Measurements from ENCODE around the gene SQSTM1.
"Not testable (repeated sequence)": the region's sequence is repeated elsewhere in the genome, so short reads cannot be mapped to it uniquely, and the experiment has no call there.

The SQSTM1 gene

DNA sequence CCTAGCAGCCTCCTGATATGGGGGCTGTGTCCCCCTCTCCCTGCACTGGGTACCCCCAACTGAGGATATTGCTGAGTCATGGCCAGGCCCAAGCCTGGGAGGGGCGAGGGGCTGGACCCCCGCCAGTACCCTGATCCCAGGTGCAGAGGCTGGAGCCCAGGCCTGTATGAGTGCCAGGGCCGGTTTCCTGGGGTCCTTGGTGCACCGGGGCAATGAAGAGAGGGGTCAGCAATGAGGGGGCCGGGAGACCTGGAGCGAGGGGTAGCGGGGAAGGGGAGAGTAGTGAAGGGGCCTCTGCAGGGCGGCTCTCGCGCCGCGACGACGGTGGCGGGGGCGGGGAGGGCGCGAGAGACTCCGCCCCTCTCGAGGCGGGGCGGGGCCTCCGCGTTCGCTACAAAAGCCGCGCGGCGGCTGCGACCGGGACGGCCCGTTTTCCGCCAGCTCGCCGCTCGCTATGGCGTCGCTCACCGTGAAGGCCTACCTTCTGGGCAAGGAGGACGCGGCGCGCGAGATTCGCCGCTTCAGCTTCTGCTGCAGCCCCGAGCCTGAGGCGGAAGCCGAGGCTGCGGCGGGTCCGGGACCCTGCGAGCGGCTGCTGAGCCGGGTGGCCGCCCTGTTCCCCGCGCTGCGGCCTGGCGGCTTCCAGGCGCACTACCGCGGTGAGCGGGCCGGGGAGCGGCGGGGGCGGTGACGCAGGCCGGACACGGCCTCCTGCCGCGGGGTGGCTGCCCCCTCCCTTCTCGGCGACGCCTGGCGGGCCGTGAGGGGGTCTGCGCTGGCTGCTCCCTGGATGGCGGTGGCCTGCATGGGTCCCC is at the start of gene SQSTM1:
SQSTM1 (plus strand) TSS at position 423 of the 815 bp plus-strand sequence; CDS start at position 455, 32 bp downstream.
- peak; percentile 76 for DNase-seq

DNA sequence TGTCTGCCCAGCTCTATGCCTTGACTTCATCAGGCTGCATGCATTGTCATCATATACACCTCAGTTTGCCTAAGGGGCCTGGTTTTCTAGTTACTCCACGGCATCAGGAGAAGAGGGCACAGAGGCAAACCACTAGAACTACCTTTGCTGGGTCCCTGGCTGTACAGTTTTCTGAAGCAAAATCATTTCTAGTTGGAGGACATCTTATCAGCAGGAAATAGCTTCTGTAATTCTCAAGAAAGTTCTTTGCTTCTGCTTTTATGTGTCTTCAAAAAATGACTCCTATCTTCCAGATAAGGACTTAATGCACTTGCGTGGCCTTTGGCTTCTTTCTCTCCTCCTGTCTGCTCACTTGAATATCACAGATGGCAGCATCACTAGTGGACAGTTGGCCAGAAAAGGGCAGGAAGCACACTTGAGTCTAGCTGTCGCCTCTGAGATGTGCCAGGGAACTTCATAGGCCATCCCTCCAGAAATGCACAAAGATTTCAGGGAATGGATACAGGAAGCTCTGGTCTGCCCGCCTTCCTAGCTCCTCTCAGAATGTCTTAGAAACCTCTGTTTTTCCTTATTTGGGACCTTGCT is 49.3 kb upstream of the SQSTM1 start:
- no peak for DNase-seq

DNA sequence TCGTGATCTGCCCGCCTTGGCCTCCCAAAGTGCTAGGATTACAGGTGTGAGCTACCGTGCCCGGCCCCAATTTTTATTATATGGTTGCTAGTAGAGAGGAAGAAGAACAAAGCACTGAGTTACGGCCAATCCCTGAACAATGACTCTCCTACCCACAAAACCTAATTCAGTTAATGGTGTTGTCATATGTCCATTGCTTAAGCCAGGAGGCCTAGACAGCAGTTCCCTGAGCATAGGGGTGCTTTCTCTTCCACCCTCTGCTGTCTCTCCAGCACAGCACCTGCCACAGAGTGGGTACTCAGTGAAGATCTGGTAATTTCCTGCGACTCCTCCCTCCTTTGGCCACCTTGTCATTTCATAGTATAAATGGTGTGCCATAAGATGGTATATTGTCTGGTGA is 48.4 kb upstream of the SQSTM1 start:
- DNase-seq: no peak

DNA sequence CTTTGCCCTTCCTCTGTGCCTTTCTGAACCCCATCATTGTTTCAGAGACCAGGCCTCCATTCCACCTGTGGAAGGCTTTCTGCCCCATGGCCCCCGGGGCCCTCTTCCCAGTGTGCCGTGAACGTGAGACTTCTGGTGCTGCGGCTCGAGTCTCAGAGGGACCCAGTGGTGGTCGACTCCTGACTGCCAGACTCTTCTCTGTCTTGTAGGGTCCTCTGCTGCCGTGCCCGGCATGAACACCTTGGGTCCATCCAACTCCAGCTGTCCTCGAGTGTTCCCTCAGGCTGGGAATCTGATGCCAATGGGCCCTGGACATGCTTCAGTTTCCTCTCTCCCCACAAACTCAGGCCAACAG is 47.0 kb upstream of the SQSTM1 start:
- no peak for DNase-seq

DNA sequence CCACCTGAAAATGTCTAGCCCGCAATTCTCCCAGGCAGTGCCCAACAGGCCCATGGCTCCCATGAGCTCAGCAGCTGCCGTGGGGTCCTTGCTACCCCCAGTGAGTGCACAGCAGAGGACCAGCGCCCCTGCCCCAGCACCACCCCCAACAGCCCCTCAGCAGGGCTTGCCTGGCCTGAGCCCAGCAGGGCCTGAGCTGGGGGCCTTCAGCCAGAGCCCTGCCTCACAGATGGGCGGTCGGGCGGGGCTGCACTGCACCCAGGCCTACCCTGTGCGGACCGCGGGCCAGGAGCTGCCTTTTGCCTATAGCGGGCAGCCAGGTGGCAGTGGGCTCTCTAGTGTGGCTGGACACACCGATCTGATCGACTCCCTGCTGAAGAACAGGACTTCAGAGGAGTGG is 46.3 kb upstream of the SQSTM1 start:
- DNase-seq: no peak

DNA sequence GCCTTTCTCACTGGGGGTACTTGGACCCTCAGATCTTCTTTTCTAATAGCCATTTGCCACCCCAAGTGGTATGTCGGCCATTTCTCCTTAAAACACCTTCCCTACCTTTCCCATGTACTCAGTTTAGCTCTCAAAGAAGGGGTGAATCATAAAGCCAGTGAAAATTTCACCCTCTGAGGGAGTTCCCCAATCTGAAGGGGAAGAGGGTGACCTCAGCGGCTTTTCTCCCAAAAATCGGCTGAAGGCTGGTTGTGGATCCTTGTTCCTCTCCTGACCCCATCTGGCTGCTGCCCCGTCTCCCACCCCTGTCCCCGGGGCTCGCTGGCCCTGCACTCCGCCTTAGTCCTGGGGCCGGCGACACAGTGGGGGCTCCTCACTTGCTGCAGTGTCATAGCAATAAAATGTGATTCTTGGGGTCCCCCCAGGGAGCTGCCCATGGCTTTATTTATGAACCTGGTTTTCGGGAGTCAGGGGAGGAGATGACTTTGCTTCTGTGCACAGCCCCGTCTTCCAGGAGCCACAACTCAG is 44.2 kb upstream of the SQSTM1 start:
- no peak for DNase-seq

DNA sequence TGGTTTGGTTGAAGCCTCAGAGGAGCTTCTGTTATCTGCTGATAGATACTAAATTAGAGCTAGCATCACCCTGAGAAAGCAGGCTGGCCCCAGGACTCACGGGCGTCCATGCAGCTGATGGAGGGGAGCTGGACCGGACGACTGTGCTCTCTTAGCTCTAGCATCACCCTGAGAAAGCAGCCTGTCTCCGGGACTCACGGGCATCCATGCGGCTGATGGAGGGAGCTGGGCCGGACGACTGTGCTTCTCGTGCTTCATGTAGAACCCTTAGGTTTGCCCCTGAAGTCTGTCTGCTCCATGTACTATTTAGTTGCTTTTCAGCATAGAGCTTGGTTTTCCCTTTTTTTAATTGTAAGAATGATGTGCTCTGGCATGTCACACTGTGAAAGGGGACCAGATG is 43.2 kb upstream of the SQSTM1 start:
- DNase-seq: no peak

DNA sequence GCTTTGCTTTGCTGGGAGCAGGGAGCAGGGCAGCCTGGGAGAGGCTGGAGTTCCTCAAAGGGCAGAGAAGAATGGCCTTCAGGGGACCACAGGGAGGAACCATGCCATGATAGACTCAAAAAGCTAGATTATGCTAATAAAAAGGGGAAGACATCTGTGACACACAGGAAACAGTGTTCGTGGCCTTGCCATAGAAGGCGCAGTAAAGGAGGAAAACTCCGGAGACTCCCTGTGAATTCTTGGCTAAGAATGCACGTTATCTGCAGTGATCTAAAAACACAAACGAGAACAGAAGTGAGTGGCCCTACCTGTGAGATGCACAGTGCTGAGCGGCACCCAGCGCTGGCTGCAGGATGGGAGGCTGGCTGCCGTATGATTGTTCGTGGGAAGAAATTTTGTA is 42.8 kb upstream of the SQSTM1 start:
- DNase-seq: no peak

DNA sequence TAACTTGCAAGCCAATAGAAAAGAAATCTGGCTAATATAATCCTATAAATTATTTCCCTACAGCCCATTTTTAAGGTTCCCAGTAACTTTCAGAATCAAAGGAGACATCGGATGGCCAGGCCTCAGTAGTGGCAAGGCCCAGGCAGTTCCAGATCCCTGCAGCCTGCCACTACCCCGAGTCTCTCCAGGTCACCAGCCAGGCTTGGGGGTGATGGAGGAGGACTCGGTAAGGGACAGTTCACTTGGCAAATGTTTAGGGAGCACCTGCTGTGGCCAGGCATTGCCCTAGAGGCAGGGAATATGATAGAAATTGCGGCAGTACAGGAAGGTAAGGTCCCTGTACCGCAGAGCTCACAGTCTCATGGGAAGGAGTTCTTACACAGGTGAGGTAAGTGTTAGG is 42.1 kb upstream of the SQSTM1 start:
- DNase-seq: no peak

DNA sequence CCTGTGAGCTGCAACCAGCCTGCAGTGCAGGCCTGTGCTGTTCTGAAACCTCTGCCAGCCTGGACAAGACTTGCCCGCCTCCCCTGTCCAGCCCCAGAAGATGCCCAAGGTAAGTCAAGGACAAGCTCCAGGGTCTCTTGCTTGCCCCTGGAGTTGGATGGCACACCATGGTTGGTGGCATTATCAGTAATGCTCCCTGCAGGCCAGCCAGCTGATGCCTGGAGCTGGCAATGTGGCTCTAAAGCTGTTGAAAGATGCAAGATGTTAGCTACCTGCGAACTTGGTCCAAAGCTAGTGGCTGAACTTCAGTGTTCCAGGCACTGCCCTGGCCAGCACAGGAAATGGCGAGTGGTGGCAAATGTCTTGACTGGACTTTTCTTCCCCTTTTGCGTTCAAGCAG is 40.9 kb upstream of the SQSTM1 start:
- DNase-seq: no peak

DNA sequence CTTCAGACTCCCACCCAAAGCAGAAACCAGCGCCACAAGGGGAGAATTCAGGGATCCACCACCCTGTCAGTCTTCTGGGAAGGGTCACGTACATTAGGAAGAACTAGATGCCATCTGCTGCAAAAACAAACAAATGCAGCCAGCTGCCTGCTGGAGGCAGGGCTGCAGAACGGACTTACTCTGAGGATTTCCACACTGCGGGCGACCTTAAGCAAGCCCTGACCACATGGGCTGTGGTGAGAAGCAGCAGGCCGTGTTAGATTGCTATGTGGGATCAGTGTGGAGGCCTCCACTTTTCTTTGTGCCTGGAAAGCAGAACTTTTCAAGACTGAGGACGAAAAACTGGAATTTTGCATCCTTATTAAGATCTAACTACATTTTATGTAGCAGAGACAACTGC is 40.3 kb upstream of the SQSTM1 start:
- DNase-seq: no peak

DNA sequence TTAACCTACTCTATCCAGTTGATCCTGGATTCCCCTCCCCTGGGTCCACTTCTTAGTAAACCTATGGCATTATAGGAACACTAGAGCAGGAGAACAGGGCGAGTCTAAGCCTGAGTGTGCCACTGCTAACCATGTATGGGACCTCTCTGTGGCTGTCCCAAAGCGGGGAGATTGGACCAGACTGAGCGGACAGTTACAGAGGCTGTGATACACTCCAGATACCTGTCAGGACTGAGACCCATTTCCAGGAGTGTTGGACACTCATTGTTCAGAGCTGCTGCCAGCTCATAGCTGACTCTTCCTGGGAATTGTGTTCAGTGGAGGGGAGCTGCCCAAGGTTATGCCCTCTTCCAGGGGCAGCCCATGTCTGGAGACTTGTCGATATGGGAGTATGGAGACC is 38.9 kb upstream of the SQSTM1 start:
- DNase-seq: no peak

DNA sequence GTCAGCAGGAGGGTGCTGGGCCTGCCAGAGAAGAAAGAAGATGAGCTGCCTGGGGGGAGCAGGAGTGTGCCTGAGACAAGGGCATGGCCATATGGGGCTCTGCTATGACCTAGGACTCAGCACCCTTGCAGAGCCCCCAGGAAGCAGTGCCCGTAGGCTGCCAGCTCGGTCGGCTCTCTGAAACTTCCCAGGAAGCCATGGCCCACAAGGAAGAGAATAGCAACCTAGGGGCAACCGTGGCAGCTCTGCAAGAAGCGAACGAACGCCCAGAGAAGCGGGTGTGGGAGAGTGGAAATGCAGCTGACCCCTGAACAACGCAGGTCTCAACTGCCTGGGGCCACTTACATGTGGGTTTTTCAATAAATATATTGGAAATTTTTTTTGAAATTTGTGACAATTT is 37.6 kb upstream of the SQSTM1 start:
- DNase-seq: no peak

DNA sequence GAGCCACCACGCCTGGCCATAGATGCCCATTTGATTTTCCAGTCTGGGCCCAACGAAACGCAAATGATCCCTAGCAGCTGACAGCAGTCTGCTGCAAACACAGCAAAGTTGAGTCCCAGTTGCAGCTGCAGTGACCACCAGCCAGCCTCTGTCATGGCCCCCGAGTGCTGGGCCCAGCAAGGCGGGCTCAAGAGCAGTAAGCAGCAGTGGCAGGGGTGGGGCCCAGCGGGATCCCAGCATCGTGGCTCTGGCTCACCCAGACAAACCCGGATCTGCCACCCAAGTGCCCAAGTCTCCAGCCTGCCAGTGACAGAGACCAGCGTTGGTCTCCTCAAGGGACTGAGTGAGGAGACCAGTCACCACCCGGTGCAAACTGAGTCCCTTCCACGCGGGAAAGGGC is 33.8 kb upstream of the SQSTM1 start:
- DNase-seq: no peak

DNA sequence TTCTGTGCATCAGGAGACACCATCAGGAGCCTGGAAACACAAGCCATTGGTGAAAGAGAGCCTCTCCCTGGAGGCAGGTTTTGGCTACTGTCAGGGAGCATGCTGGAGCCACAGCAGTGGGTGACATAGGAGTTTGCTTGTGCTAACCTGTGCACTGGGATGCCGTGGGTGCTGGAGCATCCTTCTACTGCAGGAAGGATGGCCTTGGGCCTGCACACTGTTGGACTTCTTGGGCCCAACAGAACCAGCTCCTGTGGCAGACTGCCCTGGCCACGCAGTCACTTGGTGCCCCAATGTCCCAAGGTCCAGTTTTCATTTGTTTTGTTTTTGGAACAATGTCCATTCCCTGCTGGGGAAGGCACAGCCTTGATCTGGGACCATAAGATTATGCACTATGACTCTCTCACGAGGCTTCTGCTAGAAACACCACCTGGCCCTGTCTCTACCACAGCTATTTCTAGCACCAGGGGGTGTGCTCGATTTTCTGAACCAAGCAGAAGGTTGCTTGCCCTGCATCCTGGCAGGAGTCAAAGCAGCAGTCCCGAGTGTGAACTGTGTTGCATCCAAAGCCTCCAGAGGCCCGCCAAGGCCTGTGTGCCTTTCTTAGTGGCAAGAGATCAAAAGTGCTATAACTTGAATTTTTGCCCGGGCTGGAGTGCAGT is 32.4 kb upstream of the SQSTM1 start:
- DNase-seq: no peak

DNA sequence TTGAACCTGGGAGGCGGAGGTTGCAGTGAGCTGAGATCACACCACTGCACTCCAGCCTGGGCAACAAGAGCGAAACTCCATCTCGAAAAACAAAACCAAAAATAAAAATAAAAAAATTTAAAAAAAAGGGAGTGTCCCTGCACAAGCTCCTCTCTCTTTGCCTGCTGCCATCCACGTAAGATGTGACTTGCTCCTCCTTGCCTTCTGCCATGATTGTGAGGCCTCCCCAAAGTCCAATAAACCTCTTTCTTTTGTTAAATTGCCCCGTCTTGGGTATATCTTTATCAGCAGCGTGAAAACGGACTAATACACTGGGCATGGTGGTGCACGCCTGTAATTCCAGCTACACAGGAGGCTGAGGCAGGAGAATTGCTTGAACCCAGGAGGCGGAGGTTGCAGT is 31.4 kb upstream of the SQSTM1 start:
- not testable (repeated sequence) for DNase-seq

DNA sequence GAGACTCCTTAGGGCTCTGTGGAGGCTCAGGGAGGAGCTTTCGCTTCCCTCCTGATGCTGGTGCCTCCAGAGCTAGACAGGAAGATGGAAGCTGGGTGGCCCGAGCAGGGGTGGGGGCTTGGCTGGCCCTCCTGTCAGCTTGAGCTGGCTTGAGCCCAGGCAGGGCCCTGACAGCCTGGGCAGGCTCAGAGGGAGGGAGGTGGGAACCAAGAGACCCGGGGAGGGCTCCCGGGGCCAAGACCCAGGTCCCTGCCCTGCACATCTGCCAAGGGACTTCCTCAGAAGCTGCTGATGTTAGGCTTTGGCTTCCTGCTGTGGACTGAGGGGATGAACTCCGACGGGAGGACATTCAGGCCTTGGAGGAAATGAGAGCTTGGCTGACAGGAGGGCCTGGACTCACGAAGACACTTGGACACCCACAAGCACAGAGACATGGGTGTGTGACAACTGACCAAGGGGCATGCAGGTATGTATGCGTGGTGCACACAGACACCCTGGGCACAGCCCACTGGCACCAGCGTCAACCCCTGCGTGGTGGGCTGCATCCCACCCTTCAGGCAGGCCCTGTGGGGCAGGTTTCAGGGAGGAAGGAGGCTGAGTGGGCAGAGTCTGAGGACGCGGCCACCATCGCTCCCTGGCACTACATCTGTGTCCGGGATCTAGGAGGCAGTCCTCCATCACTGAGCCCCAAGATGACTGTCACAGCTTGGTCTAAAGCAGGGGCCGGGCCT is 28.7 kb upstream of the SQSTM1 start:
- DNase-seq: no peak

DNA sequence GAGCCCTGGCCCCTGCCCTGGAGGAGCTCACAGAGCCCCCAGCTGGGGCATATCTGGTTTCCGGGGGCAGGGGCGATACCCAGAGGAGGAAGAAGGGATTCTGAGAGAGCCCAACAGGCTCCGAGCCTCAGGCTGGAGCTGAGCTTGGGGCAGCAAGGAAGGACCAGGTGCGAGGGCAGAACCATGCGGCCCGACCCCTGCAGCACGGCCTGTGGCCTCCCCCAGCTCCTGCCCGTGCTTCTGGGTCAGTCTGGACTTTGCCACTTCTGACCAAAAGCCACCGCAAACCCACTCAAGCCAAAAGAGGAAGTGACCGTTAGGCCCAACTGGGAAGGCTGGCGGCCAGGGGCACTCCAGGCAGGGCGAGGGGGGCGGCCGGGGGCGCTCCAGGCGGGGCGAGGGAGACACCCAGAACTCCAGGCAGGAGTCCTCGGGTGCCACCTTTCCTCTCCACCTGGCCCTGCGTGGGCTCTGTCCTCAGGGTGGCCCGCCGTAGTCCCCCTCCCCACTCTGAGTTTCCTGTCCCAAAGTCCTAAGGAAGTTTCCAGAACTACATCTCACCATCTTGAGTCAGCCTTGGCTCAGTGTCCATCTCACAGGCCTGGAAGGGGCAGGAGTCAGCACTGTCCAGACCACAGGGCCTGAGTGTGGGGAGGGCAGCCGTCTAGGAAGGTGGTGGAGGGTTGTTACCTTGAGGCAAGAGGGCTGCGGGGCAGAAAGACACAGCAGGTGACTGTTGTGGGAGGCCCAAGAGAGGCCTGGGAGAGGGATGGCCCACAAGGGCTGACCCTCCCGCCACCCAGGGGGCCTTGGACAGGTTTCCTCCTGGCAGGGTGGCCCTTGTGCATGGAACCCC is 27.9 kb upstream of the SQSTM1 start:
- no peak for DNase-seq

DNA sequence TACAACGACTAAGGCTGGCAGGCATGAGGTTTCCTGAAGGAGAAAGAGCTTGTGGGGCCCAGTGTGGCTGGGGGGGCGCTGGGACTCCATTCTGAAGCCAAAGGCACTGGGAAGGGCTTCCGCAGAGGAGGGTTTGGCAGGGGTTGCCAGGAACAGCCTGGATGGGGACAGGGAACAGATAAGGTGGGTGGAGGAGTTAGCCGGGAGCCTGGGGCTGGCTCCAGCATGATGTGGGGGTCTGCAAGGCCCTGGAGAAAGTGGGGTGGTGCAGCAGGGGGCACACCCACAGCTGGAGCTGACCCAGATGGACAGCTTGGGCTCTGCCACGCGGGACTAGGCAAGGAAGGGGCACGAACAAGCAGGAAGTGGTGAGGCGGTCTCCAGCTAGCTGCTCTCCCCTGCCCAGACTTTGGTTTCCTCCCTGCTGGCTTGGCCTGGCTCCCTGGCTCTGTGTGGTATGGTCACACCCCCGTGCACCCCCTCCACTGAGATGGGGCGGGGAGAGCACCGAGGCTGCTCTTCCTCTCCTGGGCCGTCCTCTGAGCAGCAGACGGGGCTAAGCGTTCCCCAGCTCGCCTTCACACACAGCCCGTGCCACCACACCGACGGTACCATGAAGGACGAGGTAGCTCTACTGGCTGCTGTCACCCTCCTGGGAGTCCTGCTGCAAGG is 27.1 kb upstream of the SQSTM1 start, which contains the start of gene LTC4S:
LTC4S (plus strand) TSS at position 519 of the 672 bp plus-strand sequence; CDS start at position 614, 95 bp downstream.
- no peak for DNase-seq

DNA sequence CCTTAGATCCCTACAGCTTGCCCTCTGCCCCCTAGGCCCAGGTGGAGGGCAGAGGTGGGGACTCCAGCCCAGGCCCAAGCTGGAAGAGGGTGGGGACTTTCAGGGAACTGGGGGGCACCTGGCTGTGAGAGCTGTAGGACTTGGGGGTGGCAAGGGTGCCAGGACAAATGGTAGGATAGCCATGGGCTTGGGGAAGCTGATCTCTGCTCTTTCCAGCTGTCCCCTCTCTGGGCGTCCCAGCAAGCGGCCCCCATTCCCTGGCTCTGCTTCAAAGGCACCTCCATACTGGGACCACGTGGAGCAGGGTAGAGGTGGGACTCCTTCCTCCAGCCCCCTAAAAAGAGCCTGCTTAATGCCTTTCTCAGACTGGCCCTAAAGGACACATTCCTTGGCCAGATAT is 26.5 kb upstream of the SQSTM1 start:
- no peak for DNase-seq

DNA sequence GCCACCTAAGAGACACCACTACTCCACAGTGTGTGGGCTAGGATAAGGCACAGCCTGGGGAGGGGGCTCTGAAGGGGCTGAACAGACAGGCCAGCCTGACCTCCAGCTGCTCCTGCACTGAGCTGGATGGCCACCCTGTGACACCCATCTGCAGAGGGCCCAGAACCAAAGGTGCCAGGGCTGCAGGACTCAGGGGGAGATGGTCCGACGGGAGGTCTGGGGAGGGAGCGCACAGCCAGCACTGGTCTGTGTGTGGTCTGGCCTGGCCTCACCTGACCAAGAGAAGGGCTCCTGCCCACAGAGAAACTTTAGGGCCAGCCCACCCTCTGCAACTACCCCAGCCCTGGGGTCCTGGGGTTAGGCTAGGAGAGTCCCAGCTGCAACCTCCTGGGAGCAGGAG is 26.1 kb upstream of the SQSTM1 start:
- DNase-seq: no peak

Data from activated CD4-positive, alpha-beta T cell treated with anti-CD3 and anti-CD28 coated beads for 1 hour (primary cell).